GM12878 (cell line): Measurements from ENCODE around the gene FGD4. TPM values are rescaled to one million over a fixed set of nuclear protein-coding genes. Genes with fewer than 3 reads are reported as not detected.

Source experiments
- ATAC-seq: fragments of 200-7000 bp; cut with Tn5 transposase; 3 replicates; pipeline ENCODE4 v1.9.1; 2020; ENCODE audit warnings: mild to moderate bottlenecking, moderate library complexity
- BruUV-seq: library from RNA; stranded (reverse); fragments of 400-500 nt; replicated peaks from 2 replicates; lab custom pipeline; 2021; lab: Mats Ljungman, UMichigan
- CTCF ChIA-PET: fragments of 300-600 bp; sonication (Branson Sonifier 250); formaldehyde crosslinking; extraction: SDS; loops from one replicate; lab custom pipeline; 2021; ENCODE audit warnings: inconsistent platforms; lab: Yijun Ruan, JAX
- POLR2A ChIA-PET: fragments of 350-600 bp; formaldehyde crosslinking; extraction: SDS; loops from one replicate; lab custom pipeline; 2021; ENCODE audit warnings: inconsistent platforms; lab: Charles Lee
- RAD21 ChIA-PET: fragments of 300-600 bp; sonication (Branson Sonifier 250); formaldehyde crosslinking; loops from one replicate; lab custom pipeline; 2023; ENCODE audit warnings: antibody characterized with exemption; ENCODE audit not compliant: unreplicated experiment; lab: Charles Lee
- SMC1A ChIA-PET: fragments of 300-600 bp; sonication (Branson Sonifier 250); formaldehyde crosslinking; loops from one replicate; lab custom pipeline; 2023; ENCODE audit not compliant: unreplicated experiment, uncharacterized antibody; lab: Charles Lee
- DNase-seq: peaks from one replicate; pipeline ENCODE4 v3.0.0-alpha.2; 2011; ENCODE audit warnings: low read depth, low spot score
- FAIRE-seq: peaks from 3 replicates; lab custom pipeline; 2011; peaks lifted over from hg19 to GRCh38; lab: Jason Lieb, UNC
- H2AFZ ChIP-seq: 2 replicates; pipeline ENCODE4 v1.6.0; 2011; ENCODE audit warnings: low read depth, low read length, control low read depth; ENCODE audit not compliant: control insufficient read depth
- H3K27ac ChIP-seq: 2 replicates; pipeline ENCODE4 v1.5.1; 2011; ENCODE audit warnings: control low read depth; ENCODE audit not compliant: control insufficient read depth, insufficient read depth
- H3K27me3 ChIP-seq, 2 experiments: replicated peaks in 1 of 2; 2 replicates each; pipeline versions ENCODE4 v1.6.0 to v1.6.1; 2011; ENCODE audit warnings: low read length in 1 of 2; ENCODE audit not compliant: control insufficient read depth in 2 of 2, insufficient read depth in 2 of 2
- H3K36me3 ChIP-seq, 2 experiments: 2 replicates each; pipeline ENCODE4 v1.5.1; 2011; ENCODE audit warnings: low read length in 1 of 2; ENCODE audit not compliant: control insufficient read depth in 2 of 2, insufficient read depth in 2 of 2
- H3K4me1 ChIP-seq: 2 replicates; pipeline ENCODE4 v1.6.1; 2011; ENCODE audit warnings: mild to moderate bottlenecking, low read length, moderate library complexity, mixed read lengths; ENCODE audit not compliant: control insufficient read depth, insufficient read depth
- H3K4me2 ChIP-seq: 2 replicates; pipeline ENCODE4 v1.6.0; 2011; ENCODE audit warnings: control low read depth; ENCODE audit not compliant: control insufficient read depth, insufficient read depth
- H3K4me3 ChIP-seq: fragments of 200-600 bp; sonication (generic); 2 replicates; pipeline ENCODE4 v1.5.1; 2016
- H3K79me2 ChIP-seq: 2 replicates; pipeline ENCODE4 v1.6.0; 2011; ENCODE audit warnings: low read length; ENCODE audit not compliant: control insufficient read depth, insufficient read depth
- H3K9ac ChIP-seq: 2 replicates; pipeline ENCODE4 v1.8.0; 2011; ENCODE audit warnings: low read length, control low read depth, mixed read lengths; ENCODE audit not compliant: control insufficient read depth, insufficient read depth
- H3K9me3 ChIP-seq: replicated peaks from 3 replicates; pipeline ENCODE4 v1.5.1; 2011; ENCODE audit warnings: mild to moderate bottlenecking, low read length; ENCODE audit not compliant: control insufficient read depth, insufficient read depth
- H4K20me1 ChIP-seq: 2 replicates; pipeline ENCODE4 v1.6.0; 2011; ENCODE audit not compliant: control insufficient read depth, insufficient read depth
- CBX3 ChIP-seq: fragments of 200-600 bp; sonication (generic); IDR thresholded peaks from 2 replicates; pipeline ENCODE4 v1.6.1; 2016; ENCODE audit warnings: low read depth, borderline replicate concordance
- CHD1 ChIP-seq: IDR thresholded peaks from 2 replicates; pipeline ENCODE4 v1.6.1; 2012; ENCODE audit warnings: low read depth, low read length, improper control_type of control experiment
- EED ChIP-seq: sonication (generic); IDR thresholded peaks from 2 replicates; pipeline ENCODE4 v1.6.1; 2016; ENCODE audit warnings: antibody characterized with exemption, low read depth
- FOXK2 ChIP-seq: fragments of 450-650 bp; IDR thresholded peaks from 2 replicates; pipeline ENCODE4 v1.6.1; 2017; ENCODE audit warnings: mild to moderate bottlenecking, moderate library complexity
- NR2C1 ChIP-seq: fragments of 450-650 bp; IDR thresholded peaks from 2 replicates; pipeline ENCODE4 v1.6.1; 2017; ENCODE audit warnings: antibody characterized with exemption, mild to moderate bottlenecking, moderate library complexity
- RAD21 ChIP-seq: IDR thresholded peaks from 2 replicates; pipeline ENCODE4 v1.6.1; 2011; ENCODE audit warnings: mild to moderate bottlenecking, low read depth, low read length, moderate library complexity; ENCODE audit not compliant: insufficient read depth
- RCOR1 ChIP-seq: conservative IDR thresholded peaks from 2 replicates; pipeline ENCODE4 v1.6.1; 2012; ENCODE audit warnings: low read depth, low read length, improper control_type of control experiment
- SIN3A ChIP-seq: IDR thresholded peaks from 2 replicates; pipeline ENCODE4 v1.6.1; 2012; ENCODE audit warnings: low read depth, low read length, improper control_type of control experiment
- SUPT20H ChIP-seq: IDR thresholded peaks from 2 replicates; pipeline ENCODE4 v1.6.1; 2011; ENCODE audit warnings: low read depth, mild to moderate bottlenecking, low read length, moderate library complexity, borderline replicate concordance; ENCODE audit not compliant: control insufficient read depth
- in situ Hi-C: fragments of 300-500 bp; cut with MboI; formaldehyde crosslinking; loops from 9 replicates; pipeline ENCODE4 v1.14.3; 2018; ENCODE audit warnings: mixed read lengths
- intact Hi-C: fragments of 100-400 bp; cut with micrococcal nuclease; formaldehyde crosslinking; loops from one replicate; pipeline ENCODE4 v1.14.2; 2022; ENCODE audit not compliant: unreplicated experiment
- polyA plus RNA-seq, 11 experiments: library from polyadenylated mRNA; depleted of rRNA in 4 of 11; unstranded in 6 of 11; stranded (reverse) in 5 of 11; fragments of >200 nt; fragmentation: Nextera tagmentation in 4 of 11; fragmentation: Illumina TruSeq in 1 of 11; extraction: Ambion mirVana in 4 of 11; extraction: Trizol in 1 of 11; gene quantifications; 1 replicate in 1 of 11; 2 replicates in 10 of 11; pipeline versions ENCODE4 v1.2.1 to v1.2.3, GENCODE V29; 2011 to 2016; ENCODE audit warnings: inconsistent platforms in 2 of 11, missing spikeins in 2 of 11, low read depth in 1 of 11
- total RNA-seq, 4 experiments: library from RNA; depleted of rRNA in 3 of 4; stranded (reverse); fragments of >200 nt in 3 of 4; fragmentation: Illumina TruSeq in 1 of 4; extraction: Trizol in 1 of 4; gene quantifications; 2 replicates each; pipeline versions ENCODE4 v1.2.1 to v1.2.3, GENCODE V29; 2013 to 2021
- TF ChIP-seq, protein P1 (sequence below): IDR thresholded peaks from 2 replicates; pipeline ENCODE4 v1.6.1; 2012; ENCODE audit warnings: low read depth, low read length, improper control_type of control experiment
- TF ChIP-seq, protein P2 (sequence below): fragments of 450-650 bp; IDR thresholded peaks from 2 replicates; pipeline ENCODE4 v1.6.1; 2017; ENCODE audit warnings: antibody characterized with exemption, mild to moderate bottlenecking, moderate library complexity
- TF ChIP-seq, protein P3 (sequence below): fragments of 450-650 bp; IDR thresholded peaks from 2 replicates; pipeline ENCODE4 v1.6.1; 2017; ENCODE audit warnings: borderline replicate concordance
- TF ChIP-seq, protein P4 (sequence below): fragments of 450-650 bp; IDR thresholded peaks from 2 replicates; pipeline ENCODE4 v1.6.1; 2016; ENCODE audit warnings: mild to moderate bottlenecking

The FGD4 gene
- total and polyA plus RNA-seq, 10 of the 15 experiments (the other 5 are each of a cell fraction or from before 2014, with no cell fraction given), result 0.01 to 0.18 (median 0.08) TPM; not detected in 3

DNA sequence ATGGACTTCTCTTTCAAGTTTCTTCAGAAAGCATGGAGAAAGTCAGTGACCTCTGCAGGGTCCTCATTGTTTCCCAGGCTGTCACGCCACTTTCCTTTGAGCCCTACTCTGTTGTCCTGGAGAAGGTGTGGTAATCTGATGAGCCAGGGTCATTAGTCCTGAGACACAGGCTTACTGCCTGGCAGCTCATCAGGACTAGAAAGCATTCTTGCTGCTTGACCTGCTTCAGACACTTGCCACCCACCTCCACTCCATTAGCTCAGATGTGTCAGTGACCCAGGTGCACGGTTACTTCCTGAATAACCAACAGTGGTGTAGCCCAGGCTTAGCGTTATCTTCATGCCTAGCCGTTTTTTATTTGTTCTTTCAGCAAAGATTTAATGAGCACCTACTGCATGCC lies 93.9 kb downstream of the FGD4 start (continued):
- TF ChIP-seq SUPT20H, result no peak

DNA sequence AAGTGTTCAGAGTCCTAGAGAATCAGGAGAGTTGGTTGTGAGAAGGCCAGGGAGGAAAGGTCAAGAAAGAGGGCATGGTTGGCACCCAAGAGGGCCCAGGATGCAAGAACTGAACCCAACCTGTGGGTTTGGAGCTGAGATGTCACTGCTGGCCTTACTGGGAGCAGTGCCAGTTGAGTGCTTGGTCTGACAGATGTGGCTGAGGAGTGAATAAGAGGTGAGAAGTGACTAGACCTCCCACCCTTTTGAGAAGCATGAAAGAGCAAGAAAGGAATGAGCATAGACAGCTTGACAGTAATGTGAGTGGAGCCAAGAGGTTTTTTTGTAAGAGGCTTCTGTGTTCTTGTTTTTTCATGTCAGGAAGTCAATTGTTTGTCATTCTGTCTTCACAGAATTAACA lies 95.3 kb downstream of the FGD4 start:
- ATAC-seq, result no peak
- RAD21 ChIA-PET, result no interaction called here
- Histone ChIP-seq H3K79me2 (no peaks in the 10 kb centered on the region), H3K4me1 (no peaks in the 10 kb centered on the region), H3K4me3 (no peak overlapping the region), H3K27me3 (peaks cover 2 to 3% of the 10 kb centered on the region in 2 experiments; a peak in 2 of 4 replicates), H3K27ac (no peak overlapping the region), H3K9me3 (no peaks in the 10 kb centered on the region)
- in situ Hi-C loops, result no loop called here
- SMC1A ChIA-PET, result no interaction called here
- TF ChIP-seq, protein P1, sequence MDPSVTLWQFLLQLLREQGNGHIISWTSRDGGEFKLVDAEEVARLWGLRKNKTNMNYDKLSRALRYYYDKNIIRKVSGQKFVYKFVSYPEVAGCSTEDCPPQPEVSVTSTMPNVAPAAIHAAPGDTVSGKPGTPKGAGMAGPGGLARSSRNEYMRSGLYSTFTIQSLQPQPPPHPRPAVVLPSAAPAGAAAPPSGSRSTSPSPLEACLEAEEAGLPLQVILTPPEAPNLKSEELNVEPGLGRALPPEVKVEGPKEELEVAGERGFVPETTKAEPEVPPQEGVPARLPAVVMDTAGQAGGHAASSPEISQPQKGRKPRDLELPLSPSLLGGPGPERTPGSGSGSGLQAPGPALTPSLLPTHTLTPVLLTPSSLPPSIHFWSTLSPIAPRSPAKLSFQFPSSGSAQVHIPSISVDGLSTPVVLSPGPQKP, result no peak
- TF ChIP-seq, protein P2, sequence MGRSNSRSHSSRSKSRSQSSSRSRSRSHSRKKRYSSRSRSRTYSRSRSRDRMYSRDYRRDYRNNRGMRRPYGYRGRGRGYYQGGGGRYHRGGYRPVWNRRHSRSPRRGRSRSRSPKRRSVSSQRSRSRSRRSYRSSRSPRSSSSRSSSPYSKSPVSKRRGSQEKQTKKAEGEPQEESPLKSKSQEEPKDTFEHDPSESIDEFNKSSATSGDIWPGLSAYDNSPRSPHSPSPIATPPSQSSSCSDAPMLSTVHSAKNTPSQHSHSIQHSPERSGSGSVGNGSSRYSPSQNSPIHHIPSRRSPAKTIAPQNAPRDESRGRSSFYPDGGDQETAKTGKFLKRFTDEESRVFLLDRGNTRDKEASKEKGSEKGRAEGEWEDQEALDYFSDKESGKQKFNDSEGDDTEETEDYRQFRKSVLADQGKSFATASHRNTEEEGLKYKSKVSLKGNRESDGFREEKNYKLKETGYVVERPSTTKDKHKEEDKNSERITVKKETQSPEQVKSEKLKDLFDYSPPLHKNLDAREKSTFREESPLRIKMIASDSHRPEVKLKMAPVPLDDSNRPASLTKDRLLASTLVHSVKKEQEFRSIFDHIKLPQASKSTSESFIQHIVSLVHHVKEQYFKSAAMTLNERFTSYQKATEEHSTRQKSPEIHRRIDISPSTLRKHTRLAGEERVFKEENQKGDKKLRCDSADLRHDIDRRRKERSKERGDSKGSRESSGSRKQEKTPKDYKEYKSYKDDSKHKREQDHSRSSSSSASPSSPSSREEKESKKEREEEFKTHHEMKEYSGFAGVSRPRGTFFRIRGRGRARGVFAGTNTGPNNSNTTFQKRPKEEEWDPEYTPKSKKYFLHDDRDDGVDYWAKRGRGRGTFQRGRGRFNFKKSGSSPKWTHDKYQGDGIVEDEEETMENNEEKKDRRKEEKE, result no peak
- TF ChIP-seq, protein P3, sequence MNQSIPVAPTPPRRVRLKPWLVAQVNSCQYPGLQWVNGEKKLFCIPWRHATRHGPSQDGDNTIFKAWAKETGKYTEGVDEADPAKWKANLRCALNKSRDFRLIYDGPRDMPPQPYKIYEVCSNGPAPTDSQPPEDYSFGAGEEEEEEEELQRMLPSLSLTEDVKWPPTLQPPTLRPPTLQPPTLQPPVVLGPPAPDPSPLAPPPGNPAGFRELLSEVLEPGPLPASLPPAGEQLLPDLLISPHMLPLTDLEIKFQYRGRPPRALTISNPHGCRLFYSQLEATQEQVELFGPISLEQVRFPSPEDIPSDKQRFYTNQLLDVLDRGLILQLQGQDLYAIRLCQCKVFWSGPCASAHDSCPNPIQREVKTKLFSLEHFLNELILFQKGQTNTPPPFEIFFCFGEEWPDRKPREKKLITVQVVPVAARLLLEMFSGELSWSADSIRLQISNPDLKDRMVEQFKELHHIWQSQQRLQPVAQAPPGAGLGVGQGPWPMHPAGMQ, result no peak
- TF ChIP-seq EED (no peak), FOXK2 (no peak), SIN3A (no peak), CBX3 (no peak), RCOR1 (no peak), CHD1 (no peak), RAD21 (no peak), NR2C1 (no peak)
- TF ChIP-seq, protein P4, sequence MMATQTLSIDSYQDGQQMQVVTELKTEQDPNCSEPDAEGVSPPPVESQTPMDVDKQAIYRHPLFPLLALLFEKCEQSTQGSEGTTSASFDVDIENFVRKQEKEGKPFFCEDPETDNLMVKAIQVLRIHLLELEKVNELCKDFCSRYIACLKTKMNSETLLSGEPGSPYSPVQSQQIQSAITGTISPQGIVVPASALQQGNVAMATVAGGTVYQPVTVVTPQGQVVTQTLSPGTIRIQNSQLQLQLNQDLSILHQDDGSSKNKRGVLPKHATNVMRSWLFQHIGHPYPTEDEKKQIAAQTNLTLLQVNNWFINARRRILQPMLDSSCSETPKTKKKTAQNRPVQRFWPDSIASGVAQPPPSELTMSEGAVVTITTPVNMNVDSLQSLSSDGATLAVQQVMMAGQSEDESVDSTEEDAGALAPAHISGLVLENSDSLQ, result no peak
- TF ChIP-seq, all 136 proteins: peak for 0
- no peak overlapping the region for H3K4me2 ChIP-seq
- H4K20me1 ChIP-seq, result no peaks in the 10 kb centered on the region
- intact Hi-C loops, result no loop called here
- H3K36me3 ChIP-seq, result no peaks in the 10 kb centered on the region
- no peak overlapping the region for H2AFZ ChIP-seq
- H3K9ac ChIP-seq, result no peak overlapping the region
- DNase-seq (no peak), FAIRE-seq (no peak)
- ChIA-PET POLR2A (interaction anchor here (0.5 kb wide), 1 partner anchor 85 kb away, joined by 6 read pairs; no protein-coding TSS in a partner anchor), CTCF (interaction anchor here (0.9 to 1.5 kb wide), 2 partner anchors 10 to 261 kb away, joined by 5 read pairs; partner anchors contain the start of gene YARS2)
- BruUV-seq, result no TSS peak
